Measurements from ENCODE around the gene IGFBP6. TPM values are rescaled to one million over a fixed set of nuclear protein-coding genes. Genes with fewer than 3 reads are reported as not detected.

Gene IGFBP6
- total and polyA plus RNA-seq, 9 of the 15 experiments (the other 6 are each of a cell fraction or from before 2014, with no cell fraction given): 0.15 to 1.4 (median 0.54) TPM

GRCh38 chr12:53147653-53148052 is 50.2 kb downstream of the IGFBP6 start (continued):
- TF ChIP-seq MAZ (CRISPR knock-in tag; conservative IDR thresholded peaks at IDR 0.05 in 1 of 2, IDR thresholded peaks at IDR 0.05 in 1 of 2) (no peak), ZNF384 (IDR thresholded peaks at IDR 0.05; ENCODE audit: low read depth, low read length) (no peak), RUNX1 (IDR thresholded peaks at IDR 0.05; ENCODE audit: low read depth) (no peak), CHAMP1 (IDR thresholded peaks at IDR 0.05) (no peak), ARID3A (IDR thresholded peaks at IDR 0.05; ENCODE audit: borderline replicate concordance, low read depth, low read length) (no peak), ZNF436 (CRISPR knock-in tag; IDR thresholded peaks at IDR 0.05) (no peak), STAT5A (IDR thresholded peaks at IDR 0.05; ENCODE audit: borderline replicate concordance, low read length) (no peak), ZNF253 (CRISPR knock-in tag; conservative IDR thresholded peaks at IDR 0.05) (peak; percentile 77; the same call in 1 of the 2 replicates), NCOA6 (IDR thresholded peaks at IDR 0.05) (no peak), BMI1 (IDR thresholded peaks at IDR 0.05; ENCODE audit: low read length) (no peak), GABPB2 (CRISPR knock-in tag; conservative IDR thresholded peaks at IDR 0.05) (peak; percentile 98), NR4A1 (CRISPR knock-in tag; IDR thresholded peaks at IDR 0.05) (no peak), NR4A1 (tag; IDR thresholded peaks at IDR 0.05) (no peak), RHOXF2B (CRISPR knock-in tag; conservative IDR thresholded peaks at IDR 0.05) (0 out of 2 replicates have a peak, but pooled peaks have one; percentile 74), XRCC4 (IDR thresholded peaks at IDR 0.05; ENCODE audit: extremely low read depth, insufficient read depth, insufficient read length) (no peak), ZBED1 (IDR thresholded peaks at IDR 0.05) (no peak), DPF2 (IDR thresholded peaks at IDR 0.05) (no peak), FOXJ3 (CRISPR knock-in tag; IDR thresholded peaks at IDR 0.05) (no peak), PTTG1 (tag; IDR thresholded peaks at IDR 0.05; ENCODE audit: low read depth) (no peak), CREBBP (IDR thresholded peaks at IDR 0.05; ENCODE audit: low read depth, low read length) (no peak), ID3 (CRISPR knock-in tag; IDR thresholded peaks at IDR 0.05) (peak; percentile 83; the same call in 1 of the 2 replicates), ID3 (tag; IDR thresholded peaks at IDR 0.05) (no peak), KAT2B (IDR thresholded peaks at IDR 0.05; ENCODE audit: low read depth, low read length) (no peak), SNRNP70 (optimal IDR thresholded peaks at IDR 0.05; ENCODE audit: low read depth, low read length) (no peak), POLR2AphosphoS2 (IDR thresholded peaks at IDR 0.05; ENCODE audit: low read length) (no peak)
- TF ChIP-seq, protein P1, sequence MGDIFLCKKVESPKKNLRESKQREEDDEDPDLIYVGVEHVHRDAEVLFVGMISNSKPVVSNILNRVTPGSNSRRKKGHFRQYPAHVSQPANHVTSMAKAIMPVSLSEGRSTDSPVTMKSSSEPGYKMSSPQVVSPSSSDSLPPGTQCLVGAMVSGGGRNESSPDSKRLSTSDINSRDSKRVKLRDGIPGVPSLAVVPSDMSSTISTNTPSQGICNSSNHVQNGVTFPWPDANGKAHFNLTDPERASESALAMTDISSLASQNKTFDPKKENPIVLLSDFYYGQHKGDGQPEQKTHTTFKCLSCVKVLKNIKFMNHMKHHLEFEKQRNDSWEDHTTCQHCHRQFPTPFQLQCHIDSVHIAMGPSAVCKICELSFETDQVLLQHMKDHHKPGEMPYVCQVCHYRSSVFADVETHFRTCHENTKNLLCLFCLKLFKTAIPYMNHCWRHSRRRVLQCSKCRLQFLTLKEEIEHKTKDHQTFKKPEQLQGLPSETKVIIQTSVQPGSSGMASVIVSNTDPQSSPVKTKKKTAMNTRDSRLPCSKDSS (IDR thresholded peaks at IDR 0.05; ENCODE audit: low read depth, partially characterized antibody): no peak
